NCI-H345 treated with DMSO at 0.1 percent for 48 hours (cell line): ENCODE results near the gene COMTD1.

Experiments
- DNase-seq: peaks from one replicate; lab custom pipeline; 2025; ENCODE audit not compliant: unreplicated experiment; lab: John Stamatoyannopoulos, UW

COMTD1 gene

DNA sequence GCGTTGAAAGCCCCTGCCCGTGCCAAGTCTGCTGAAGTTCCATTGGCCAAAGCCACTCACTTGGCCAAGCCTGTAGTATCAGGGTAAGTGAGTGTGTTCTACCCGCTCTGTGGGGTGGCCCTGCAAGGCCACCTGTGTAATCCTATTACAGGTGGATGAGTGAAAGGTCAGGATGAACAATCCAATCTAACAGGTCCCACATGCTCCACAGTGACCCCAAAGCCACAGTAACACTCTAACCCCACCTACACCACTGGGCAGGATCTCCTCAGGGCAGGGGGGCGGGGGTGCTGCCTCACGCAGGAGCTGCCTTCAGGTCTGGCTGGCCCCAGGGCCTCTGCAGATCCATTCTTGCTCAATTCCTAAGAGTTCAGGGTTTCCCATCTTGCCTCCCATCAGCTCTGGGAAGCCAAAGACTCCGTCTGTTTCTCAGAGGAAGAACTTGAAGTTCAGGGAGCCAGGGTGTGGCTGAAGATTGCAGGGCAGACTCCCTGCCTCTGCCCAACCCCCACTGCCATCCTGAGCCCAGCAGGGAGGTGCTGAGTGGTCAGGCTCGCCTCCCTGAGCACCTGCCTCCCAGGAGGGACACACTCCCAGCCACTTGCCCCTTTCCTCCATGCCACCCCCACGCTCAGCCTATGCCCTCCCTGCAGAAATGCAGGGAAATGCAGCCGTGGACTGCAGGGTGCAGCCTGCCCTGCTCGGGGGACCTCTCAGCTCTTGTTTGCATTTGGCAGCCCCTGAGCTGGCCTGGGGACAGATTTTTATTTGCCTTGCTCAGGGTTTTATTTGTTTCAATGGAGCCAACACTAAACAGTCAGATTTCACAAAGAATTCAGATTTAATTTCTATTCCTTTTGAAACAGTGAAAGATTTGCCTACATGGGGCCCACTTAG, 9.8 kb upstream of the COMTD1 start:
- DNase-seq: no peak

DNA sequence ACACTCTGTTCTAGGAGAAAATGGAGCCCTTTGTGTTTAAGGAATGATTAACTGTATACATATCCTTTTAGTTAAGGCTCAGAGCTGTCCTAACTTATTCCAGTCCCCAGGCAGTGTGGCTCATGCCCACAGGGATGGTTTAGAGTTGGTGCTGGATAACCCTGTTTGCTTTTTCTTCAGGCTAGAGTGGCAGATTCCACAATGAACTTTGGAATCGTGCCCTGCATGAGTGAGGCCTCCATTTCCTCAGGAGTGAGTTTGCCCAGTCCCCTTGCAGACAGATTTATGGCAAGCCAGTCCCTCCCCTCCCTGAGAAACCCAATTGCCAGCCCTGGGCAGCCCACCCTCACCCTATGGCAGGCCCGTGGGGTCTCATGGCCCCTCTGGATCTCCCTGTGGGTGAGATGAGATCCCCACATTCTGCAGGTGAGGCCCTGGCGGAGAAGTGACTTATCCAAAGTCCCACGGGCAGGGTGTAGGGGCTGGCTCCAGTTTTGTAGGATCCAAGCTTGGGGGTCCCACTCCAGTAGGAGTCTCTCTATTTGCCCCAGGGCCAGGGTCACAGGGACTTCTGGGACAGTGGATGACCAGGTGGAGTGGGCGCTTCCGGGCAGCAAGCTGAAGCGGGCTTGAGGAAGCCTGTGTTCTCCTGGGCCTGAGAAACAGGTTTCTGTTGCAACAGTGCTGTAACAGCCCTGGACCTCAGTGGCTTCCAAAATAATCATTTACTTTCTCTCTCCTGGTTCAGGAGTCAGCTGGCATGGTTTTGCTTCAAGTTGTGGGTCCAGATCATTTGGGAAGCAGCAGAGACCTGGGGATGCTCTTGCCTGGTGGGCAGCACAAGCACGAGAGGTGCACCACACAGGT, 9.0 kb upstream of the COMTD1 start:
- DNase-seq: no peak

DNA sequence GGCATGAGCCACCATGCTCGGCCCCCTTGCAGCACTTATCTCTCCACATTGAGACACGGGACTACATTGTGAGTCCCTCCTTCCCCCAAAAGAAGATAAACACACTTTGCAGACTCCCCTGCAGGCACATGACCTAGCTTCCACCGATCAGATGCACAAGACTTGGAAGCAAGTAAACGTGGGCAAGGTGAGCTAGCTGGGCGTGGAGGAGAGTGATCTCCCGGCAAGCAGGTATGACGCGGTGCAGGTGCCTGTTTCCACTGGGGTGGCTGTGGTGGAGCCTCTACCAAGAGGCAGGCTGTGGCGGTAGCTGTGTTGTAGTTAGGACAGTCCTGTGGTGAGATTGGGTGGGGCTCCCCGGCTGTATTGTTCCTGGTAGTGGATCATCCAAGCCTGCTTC, 7.7 kb upstream of the COMTD1 start:
- DNase-seq: no peak

DNA sequence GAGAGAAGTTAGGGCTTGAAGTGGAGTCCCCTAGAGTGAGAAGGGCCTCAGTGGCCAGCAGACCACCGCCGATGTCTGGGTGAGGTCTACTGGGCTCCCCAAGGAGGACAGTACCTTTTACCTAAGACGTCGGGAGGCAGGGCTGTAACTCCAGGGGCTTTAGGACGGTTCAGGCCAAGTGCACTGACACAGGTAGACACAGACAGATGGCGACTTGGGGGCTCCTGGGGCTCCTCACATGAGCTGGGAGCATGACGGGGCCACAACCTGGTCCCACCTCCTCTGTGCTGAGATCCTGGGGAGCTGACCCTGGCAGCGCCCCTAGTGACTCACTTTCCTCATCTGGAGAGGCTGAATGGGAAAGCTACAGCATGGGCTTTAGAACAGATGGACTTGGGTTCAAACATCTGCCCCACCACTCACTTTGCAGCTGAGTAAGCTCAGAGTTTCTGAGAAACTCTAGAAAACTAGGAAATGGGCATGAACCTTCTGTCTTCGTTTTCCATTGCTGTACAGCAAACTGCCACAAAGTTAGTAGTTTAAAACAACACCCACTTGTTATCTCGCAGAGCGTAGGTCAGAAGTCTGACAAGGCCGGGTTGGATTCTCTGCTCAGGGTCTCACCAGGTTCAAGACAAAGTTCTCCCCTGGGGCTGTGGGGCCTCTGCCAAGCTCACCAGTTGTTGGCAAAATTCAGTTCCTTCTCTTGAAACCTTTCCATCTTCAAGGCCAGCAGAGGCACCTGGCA, 4.7 kb upstream of the COMTD1 start:
- DNase-seq: no peak

DNA sequence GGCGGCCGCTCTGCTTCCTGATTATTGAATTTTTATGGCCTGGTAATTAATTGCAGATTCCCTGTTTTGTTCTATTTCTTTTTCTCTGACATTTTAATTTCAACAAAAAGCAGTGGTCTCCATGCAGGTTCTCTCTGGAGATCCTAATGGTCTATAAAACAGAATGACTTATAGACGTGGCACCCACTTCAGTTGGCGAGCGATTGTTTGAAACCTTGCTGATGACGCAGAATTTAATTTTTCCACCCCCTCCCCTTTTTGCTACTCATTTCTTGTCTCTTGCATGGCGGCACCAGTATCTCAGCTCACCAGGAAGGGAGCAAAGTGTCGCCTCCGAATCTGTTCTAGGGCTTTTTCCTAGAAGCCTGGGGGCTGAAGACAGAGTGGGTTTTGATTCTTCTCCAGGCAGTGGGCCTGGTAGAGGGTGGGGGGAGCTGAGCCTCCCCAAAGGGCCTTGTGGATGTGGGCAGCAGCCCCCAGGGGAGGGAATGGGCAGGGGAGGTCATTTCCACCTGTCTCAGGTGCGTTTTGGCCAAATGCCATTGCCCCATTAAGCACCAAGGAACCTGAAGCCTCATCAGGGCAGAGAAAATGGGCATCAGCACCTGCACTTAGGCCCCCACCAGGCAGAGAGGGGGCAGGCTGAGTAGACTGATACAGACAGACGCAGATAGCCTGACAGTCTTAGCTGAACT, 3.5 kb upstream of the COMTD1 start:
- DNase-seq: no peak

DNA sequence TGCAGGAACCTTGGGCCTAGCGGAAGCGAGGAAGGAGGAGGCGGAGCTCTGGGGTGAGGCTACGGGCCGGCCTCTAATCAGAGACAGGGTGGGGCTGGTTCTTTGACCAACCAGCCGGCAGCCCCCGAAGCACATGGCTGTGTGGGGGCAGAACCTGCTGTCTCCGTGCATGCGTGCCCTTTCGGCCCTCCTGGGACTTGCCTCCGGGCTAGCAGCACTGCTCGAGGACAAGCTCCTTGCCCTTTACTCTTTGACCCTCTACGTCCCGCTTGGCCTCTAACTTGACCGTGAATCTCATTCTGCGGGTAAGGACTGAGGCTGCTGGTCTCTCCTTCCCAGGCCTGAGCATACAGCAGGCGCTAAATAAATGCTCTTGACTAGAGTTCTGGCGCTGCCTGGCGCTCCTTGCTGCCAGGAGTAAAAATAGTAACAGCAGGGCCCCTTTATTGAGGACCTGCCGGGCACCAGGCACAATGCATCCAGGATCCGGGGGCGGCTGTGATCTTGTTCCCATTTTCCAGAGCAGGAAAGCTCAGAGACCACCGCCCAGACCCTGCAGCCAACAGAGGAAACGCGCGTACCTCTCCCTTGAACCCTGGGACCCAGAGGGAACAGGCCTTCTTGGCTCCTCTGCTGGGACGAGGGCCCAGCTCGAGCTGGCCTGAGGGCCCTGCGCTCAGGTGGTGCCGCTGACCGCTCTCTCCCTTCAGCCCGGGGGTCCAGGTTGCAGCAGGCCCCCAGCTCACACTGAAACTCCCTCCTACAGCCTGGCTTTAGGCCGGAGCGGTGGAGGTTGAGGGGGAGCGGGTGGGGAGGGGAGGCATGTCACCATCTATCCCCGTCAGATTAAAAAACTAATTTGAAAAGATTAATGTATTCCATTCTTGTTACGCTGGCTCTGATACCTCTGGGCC, 2.7 kb upstream of the COMTD1 start:
- no peak for DNase-seq

DNA sequence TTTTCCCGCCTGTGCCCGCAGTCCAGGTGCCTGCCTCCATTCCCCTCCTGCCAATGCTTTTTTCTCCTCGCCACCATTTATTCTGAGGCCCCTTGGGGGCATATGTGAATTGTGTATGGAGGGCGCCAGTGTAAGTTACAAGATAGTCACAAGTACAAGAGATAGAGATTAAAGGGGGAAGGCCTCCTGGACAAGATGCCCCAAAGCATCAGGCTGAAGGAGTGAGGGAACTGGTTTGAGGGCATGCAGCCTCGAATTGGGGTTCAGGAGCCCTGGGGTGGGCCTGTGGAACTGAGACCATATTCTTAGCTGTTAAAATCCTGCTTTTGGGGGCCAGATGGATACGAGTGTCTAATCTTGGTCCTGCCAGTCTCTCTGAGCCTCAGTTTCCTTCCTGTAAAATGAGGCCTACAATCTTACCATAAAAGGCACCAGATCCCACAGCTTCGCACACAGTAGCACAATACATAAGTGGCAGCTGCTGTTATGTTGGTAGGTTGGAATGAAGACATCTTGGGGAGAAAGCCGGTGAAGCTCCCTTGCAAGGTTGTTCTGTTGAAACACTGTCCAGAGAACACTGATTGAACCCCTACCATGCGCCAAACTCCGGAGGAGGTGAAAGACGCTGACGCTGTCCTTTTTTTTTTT, 545 bp upstream of the COMTD1 start:
- DNase-seq: no peak

DNA sequence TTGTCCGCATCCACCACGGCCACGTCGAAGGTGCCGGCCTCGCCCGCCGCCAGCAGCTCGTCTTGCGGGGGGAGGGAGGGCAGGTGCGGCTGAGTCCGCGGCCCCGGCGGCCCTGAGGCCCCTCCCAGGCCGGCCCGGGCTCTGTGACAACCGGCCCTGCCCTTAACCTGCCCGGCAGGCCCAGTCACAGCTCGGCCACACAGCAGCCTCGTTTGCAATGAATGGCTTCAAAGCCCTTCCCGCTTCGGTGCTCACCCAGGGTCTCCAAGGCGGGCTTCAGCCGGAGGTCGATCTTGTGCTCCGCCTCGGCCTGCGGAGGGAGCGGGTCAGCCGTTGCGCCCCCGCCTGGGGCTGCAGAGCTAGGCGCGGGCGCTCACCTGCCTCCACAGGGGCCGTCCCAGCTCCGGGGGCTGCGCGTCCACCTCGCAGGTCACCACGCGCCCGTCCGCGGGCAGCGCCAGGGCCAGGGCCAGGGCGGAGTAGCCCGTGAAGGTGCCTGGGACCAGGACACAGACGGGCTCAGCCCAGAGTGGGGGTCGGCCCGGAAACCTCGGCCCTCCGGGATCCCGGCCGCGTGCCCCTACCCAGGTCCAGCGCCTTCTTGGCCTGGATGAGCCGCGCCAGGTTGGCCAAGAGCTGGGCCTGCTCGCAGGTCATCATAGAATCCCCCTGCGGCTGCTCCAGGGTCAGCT, 928 bp downstream of the COMTD1 start:
- DNase-seq: no peak

DNA sequence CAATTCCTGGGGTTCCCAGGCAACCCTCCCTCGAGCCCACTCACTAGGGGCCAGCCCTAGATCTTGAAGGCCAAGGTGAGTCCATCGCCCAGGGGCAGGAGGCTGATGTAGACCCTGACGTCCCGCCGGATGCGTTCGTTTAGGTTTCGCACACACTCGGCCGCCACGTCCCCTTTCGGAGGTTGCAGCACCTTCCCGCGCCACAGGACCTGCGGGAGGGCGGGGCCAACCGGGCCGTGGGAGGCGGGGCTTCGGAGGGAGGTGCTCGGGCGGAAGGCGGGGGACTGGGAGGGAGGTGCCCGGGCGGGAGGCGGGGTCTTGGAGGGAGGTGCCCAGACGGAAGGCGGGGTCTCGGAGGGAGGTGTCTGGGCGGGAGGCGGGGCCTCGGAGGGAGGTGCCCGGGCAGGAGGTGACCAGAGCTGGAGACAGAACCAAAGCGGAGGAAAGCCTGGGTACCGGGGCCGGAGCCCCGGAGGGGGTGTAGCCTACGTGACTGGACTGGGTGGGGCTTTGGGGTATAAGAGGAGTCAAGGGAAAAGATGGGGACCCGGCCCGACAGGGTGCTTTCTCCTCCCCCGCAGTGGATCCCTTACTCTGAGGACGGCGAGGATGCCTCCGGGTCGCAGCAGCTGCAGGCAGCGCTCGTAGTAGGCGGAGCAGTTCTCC, 1.6 kb downstream of the COMTD1 start:
- DNase-seq: peak; percentile 63

DNA sequence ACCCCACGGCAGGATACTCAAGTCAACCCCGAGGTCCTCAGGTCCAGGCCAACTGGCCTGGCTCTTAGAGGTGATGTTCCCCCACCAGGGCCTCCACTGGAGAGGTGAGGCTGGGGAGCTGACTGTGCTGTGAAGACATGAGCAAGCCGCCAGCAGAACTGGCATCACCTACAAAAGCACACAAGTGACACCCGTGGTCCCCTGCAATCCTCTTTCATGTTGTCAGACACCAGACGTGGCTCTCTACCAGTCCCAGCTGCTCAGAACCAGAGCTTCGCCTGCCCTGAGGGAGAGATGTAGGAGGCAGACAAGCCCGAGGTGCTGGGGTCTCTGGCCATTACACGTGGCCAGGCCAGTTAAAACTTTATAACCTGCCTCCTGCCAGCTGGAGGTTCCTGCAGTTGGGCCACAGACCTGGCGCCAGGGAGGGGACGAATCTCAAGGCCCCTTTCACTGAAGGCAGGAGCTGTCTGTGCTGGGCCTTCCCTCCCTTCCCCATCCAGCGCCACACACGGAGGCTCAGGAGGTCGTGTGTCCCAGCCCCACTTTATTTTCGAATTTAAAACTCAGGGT, 2.2 kb downstream of the COMTD1 start:
- no peak for DNase-seq

DNA sequence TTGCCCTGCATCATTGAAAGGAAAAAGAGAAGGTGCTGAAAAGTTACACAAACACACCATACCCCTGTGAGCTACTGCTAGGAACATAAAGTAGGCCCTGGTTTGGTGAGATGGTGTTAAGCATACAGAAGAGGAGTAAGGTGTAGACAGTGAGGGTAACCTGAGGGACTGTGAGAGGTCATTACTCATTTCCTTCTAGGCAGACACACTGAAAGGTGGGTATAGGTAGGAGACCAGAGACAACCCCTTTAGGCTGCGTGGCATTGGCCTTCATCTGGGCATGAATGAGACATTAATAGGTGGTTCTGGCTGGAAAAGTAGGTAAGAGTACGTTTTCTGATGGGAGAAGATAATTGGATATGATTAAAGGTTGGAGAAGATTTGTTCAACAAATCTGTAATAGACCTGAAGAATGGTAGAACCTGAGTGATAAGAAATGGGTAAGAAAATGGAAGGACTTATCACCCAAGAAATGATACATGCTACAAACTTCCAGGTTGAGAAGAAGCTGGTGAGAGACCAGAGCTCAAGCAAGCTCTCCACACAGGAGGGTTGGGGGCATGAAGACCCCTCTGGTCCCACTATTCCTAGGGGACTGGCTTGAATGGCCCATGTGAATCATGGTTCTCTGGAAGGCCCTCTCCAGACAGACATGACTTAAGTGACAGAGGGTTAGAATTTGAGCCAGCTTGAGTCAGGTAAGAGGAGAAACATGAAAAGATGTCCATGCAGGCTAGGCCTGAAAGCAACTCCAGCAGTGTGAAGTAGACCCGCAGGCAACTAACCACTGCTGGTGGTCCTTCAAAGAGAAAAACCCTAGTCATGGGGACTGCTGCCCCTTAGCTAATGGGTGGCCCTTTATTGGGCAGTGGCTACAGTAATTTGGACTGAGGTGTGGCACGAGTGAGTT, 3.8 kb downstream of the COMTD1 start:
- no peak for DNase-seq

DNA sequence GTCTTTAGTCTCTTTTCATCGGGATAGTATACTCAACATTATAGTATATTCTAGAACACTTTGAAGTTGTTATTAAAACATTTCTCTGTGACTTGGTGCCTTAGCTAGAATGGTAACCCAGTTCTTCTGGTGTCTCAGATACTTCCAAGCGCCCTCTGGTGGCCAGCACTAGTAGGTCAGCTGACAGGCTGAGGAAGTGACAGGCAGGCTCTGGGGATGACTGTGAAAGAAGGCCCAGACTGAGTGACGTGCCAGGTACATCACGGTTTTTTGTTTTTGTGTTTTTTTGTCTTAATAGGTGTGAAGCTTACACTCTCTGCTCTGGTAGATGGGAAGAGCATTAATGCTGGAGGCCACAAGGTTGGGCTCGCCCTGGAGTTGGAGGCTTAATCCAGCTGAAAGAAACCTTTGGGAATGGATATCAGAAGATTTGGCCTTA, 5.1 kb downstream of the COMTD1 start:
- DNase-seq: peak; percentile 41

DNA sequence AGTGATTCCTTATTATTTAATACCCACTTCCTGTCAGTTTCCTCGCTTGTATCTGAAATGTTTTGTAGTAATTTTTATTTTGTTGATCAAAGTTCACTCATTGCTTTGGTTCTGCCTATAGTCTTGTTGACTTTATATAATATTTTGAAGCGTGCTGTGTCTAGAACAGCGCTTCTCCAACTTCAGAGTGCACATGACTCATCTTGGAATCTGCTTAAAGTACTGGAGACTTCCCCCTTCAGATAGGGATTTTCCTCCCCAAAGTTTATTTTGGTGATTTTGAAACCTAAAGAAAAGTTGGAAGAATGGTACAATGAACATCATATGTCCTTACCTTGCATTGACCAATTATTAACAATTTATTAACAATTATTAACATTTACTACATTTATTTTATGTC, 5.8 kb downstream of the COMTD1 start:
- DNase-seq: no peak

DNA sequence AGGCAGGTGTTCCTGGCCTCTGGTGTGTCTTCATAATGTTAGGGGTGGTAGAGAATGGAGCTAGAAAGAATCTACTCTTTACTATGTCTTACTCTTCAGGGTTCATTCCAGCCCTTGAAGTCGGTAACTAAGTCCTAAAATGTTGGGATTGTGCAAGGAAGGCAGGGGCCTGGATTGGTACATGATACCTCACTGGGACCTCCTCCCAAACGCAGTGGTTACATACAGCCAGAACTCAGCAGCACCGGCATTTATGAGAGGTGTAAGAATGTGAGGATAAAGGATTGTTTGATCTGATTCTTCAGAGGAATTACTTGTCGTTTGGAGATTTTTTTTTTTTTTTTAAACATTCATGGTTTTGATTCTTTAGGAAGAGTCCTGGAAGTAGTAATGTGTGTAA, 6.9 kb downstream of the COMTD1 start:
- no peak for DNase-seq

DNA sequence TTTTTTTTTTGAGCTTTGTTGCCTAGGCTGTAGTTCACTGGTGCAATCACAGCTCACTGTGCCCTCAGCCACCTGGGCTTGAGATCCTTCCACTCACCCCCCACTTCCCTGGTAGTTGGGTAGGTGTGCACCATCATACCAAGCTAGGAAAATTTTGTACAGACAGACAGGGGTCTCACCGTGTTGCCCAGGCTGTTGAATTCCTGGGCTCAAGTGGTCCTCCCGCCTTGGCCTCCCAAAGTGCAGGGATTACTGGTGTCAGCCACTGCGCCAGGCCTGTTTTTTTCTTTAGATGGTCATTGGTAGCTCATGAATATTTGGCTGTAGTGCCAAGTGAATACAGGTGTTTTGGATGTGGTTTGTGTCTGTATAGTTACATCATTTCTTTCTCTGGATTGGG, 7.5 kb downstream of the COMTD1 start:
- no peak for DNase-seq

DNA sequence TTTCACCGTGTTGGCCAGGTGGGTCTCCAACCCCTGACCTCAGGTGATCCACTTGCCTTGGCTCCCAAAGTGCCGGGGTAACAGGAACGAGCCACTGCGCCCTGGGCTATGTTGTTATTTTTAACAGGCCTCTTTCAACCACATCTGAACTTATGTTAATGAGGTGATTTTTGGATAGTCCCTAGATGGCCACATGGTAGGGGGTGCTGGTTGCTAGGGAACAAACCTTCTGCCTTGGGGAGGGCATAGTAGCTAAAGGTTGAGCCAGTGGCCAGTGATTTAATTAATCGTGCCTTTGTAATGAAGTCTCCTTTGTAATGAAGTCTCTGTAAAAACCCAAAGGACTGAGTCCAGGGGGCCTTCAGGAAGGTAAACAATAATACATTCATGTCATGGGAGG, 9.1 kb downstream of the COMTD1 start:
- DNase-seq: no peak

DNA sequence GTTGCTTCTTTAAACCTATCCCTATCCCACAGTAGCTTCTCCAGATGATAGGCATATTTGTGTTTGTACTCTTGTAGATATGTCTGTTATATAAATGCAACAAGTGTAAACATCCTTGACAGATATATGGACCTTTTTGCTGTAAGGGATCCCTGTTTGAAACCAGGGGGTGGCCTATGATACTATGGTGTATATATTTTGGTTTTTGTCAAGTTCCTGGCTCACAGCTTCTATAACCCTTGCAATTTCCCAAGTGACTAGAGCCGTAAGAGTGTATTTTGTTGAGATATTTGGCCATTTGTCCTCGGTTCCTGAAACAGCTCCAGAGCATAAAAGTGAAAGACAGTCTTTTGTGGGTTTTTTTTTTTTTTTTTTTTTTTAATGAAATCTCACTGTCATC, 9.7 kb downstream of the COMTD1 start:
- no peak for DNase-seq
